Right renal pelvis (tissue), 4 donors: Measurements from ENCODE around the gene STXBP2. TPM values are rescaled to one million over a fixed set of nuclear protein-coding genes. Genes with fewer than 3 reads are reported as not detected.
"Not testable (repeated sequence)": the region's sequence is repeated elsewhere in the genome, so short reads cannot be mapped to it uniquely, and the experiment has no call there.

ENCODE experiments used
- DNase-seq, 4 donors: peaks; one replicate each; pipeline ENCODE4 v3.0.0-alpha.2; 2013; ENCODE audit warnings: low read depth in 4 of 4, low spot score in 3 of 4, missing footprints in 1 of 4
- polyA plus RNA-seq, 4 donors: library from polyadenylated mRNA; unstranded; fragments of 120-200 nt; gene quantifications; one replicate each; pipeline ENCODE4 v1.2.1, GENCODE V29; 2013; ENCODE audit not compliant: insufficient read length in 4 of 4

STXBP2 gene
- polyA plus RNA-seq, 4 donors: 54.9 to 68.0 (median 66.3) TPM

- no peak for DNase-seq
These were observed 5.3 kb upstream of the STXBP2 start for GRCh38 chr19:7631577-7631976.

GRCh38 chr19:7632340-7633203 is 4.3 kb upstream of the STXBP2 start:
- DNase-seq: no peak

- no peak for DNase-seq
These were observed 3.2 kb upstream of the STXBP2 start, which contains the start of gene PCP2 for GRCh38 chr19:7633698-7634097. Gene PCP2, minus strand, starts transcription at chr19:7633719. Its CDS starts 262 bp downstream, at chr19:7633457.

- DNase-seq: no peak
These were observed 1.2 kb upstream of the STXBP2 start for GRCh38 chr19:7635670-7636069.

GRCh38 chr19:7636317-7636690 is 606 bp upstream of the STXBP2 start:
- DNase-seq: no peak

- DNase-seq: no peak
These were observed 705 bp downstream of the STXBP2 start for GRCh38 chr19:7637374-7638256.

- DNase-seq: no peak
These were observed 2.0 kb downstream of the STXBP2 start for GRCh38 chr19:7638802-7639465.

- DNase-seq: no peak
These were observed 3.0 kb downstream of the STXBP2 start for GRCh38 chr19:7639863-7640348.

GRCh38 chr19:7640803-7641202 is 3.9 kb downstream of the STXBP2 start:
- no peak for DNase-seq

- DNase-seq: no peak
These were observed 4.7 kb downstream of the STXBP2 start for GRCh38 chr19:7641290-7642276.

GRCh38 chr19:7642295-7643030 is 5.6 kb downstream of the STXBP2 start:
- DNase-seq: no peak

GRCh38 chr19:7643031-7643415 is 6.1 kb downstream of the STXBP2 start:
- DNase-seq: no peak

GRCh38 chr19:7643629-7644549 is 7.0 kb downstream of the STXBP2 start:
- not testable (repeated sequence) for DNase-seq

GRCh38 chr19:7644550-7644877 is 7.6 kb downstream of the STXBP2 start:
- no peak for DNase-seq

- no peak for DNase-seq
These were observed 8.3 kb downstream of the STXBP2 start for GRCh38 chr19:7645163-7645562.

GRCh38 chr19:7645656-7646425 is 8.9 kb downstream of the STXBP2 start:
- DNase-seq: no peak

GRCh38 chr19:7646426-7646700 is 9.5 kb downstream of the STXBP2 start:
- DNase-seq: no peak

GRCh38 chr19:7647156-7647555 is 10.2 kb downstream of the STXBP2 start:
- no peak for DNase-seq
